ENCODE measurements around the gene RHOBTB3.

DNA sequence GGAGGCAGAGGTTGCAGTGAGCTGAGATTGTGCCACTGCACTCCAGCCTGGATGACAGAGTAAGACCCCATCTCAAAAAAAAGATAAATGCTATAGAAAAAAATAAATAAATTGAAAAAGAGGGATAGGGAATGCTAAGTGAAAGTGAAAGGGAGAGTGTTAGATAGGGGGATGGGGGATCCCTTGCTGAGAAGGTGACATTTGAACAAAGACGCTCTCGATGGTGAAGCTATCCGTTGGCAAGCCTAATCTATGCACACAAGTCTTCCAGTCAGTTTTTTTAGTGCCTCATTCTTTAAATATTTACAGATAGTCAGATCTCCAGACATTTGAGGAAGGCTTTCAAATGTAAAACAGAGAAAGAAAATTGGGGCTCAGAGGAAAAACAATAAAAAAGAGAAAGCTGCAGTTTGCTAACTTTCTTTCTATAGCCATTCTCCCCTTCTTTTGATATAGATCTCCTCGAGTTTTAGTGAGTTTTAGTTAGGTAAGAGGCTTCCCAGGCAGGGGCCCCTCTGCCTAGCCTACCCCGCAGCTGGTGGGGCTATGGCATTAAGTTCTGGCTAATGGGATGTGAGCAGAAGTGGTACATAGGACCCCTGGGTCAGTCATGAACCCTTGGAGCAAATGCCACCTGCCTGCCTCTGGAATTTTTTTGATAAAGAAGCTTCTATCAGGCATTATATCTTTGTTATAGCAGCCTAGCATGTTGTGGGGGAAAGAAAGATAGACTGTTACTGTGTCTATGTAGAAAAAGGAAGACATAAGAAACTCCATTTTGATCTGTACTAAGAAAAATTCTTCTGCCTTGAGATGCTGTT, 79.4 kb downstream of the RHOBTB3 start:
- TF ChIP-seq, protein P1, sequence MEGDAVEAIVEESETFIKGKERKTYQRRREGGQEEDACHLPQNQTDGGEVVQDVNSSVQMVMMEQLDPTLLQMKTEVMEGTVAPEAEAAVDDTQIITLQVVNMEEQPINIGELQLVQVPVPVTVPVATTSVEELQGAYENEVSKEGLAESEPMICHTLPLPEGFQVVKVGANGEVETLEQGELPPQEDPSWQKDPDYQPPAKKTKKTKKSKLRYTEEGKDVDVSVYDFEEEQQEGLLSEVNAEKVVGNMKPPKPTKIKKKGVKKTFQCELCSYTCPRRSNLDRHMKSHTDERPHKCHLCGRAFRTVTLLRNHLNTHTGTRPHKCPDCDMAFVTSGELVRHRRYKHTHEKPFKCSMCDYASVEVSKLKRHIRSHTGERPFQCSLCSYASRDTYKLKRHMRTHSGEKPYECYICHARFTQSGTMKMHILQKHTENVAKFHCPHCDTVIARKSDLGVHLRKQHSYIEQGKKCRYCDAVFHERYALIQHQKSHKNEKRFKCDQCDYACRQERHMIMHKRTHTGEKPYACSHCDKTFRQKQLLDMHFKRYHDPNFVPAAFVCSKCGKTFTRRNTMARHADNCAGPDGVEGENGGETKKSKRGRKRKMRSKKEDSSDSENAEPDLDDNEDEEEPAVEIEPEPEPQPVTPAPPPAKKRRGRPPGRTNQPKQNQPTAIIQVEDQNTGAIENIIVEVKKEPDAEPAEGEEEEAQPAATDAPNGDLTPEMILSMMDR (IDR thresholded peaks at IDR 0.05) = no peak
- no peak for TF ChIP-seq POLR2AphosphoS5 (IDR thresholded peaks at IDR 0.05; ENCODE audit: low read depth, low read length)
- TF ChIP-seq SIN3A (IDR thresholded peaks at IDR 0.05; ENCODE audit: borderline replicate concordance, insufficient read depth, low read depth, low read length) = no peak
- TF ChIP-seq, protein P2, sequence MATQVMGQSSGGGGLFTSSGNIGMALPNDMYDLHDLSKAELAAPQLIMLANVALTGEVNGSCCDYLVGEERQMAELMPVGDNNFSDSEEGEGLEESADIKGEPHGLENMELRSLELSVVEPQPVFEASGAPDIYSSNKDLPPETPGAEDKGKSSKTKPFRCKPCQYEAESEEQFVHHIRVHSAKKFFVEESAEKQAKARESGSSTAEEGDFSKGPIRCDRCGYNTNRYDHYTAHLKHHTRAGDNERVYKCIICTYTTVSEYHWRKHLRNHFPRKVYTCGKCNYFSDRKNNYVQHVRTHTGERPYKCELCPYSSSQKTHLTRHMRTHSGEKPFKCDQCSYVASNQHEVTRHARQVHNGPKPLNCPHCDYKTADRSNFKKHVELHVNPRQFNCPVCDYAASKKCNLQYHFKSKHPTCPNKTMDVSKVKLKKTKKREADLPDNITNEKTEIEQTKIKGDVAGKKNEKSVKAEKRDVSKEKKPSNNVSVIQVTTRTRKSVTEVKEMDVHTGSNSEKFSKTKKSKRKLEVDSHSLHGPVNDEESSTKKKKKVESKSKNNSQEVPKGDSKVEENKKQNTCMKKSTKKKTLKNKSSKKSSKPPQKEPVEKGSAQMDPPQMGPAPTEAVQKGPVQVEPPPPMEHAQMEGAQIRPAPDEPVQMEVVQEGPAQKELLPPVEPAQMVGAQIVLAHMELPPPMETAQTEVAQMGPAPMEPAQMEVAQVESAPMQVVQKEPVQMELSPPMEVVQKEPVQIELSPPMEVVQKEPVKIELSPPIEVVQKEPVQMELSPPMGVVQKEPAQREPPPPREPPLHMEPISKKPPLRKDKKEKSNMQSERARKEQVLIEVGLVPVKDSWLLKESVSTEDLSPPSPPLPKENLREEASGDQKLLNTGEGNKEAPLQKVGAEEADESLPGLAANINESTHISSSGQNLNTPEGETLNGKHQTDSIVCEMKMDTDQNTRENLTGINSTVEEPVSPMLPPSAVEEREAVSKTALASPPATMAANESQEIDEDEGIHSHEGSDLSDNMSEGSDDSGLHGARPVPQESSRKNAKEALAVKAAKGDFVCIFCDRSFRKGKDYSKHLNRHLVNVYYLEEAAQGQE (IDR thresholded peaks at IDR 0.05; ENCODE audit: insufficient read depth in 1 of 2, low read depth in 2 of 2, low read length in 1 of 2) = no peak
- TF ChIP-seq TCF7L2 (IDR thresholded peaks at IDR 0.05; ENCODE audit: low read depth, low read length) = no peak

Measured in Panc1 (cell line).